GM23338 (cell line): Measurements from ENCODE around the gene FBXW8. TPM values are rescaled to one million over a fixed set of nuclear protein-coding genes. Genes with fewer than 3 reads are reported as not detected.

ENCODE experiments used
- ATAC-seq: fragments of 200-7000 bp; cut with Tn5 transposase; 3 replicates; pipeline ENCODE4 v1.9.1; 2020
- DNase-seq: peaks from one replicate; pipeline ENCODE4 v3.0.0-alpha.2; 2015; ENCODE audit warnings: low spot score
- H2AFZ ChIP-seq: fragments of 200-600 bp; sonication (generic); 2 replicates; pipeline ENCODE4 v1.8.0; 2016; ENCODE audit warnings: antibody characterized with exemption, mild to moderate bottlenecking, moderate library complexity
- H3F3A ChIP-seq: fragments of 200-600 bp; sonication (generic); replicated peaks from 2 replicates; pipeline ENCODE4 v1.8.0; 2017; ENCODE audit warnings: antibody characterized with exemption, mixed run types, low read depth
- H3K27ac ChIP-seq: fragments of 200-600 bp; sonication (generic); 2 replicates; pipeline ENCODE4 v1.6.1; 2016; ENCODE audit warnings: low read depth
- H3K27me3 ChIP-seq: fragments of 200-600 bp; sonication (generic); 2 replicates; pipeline ENCODE4 v1.8.0; 2016; ENCODE audit warnings: mild to moderate bottlenecking, mixed run types, moderate library complexity; ENCODE audit not compliant: insufficient read depth
- H3K36me3 ChIP-seq: fragments of 200-600 bp; sonication (generic); 2 replicates; pipeline ENCODE4 v1.8.0; 2016; ENCODE audit warnings: mild to moderate bottlenecking; ENCODE audit not compliant: insufficient read depth
- H3K4me1 ChIP-seq: fragments of 200-600 bp; sonication (generic); 2 replicates; pipeline ENCODE4 v1.8.0; 2016; ENCODE audit warnings: mild to moderate bottlenecking, moderate library complexity; ENCODE audit not compliant: insufficient read depth
- H3K4me2 ChIP-seq: fragments of 200-600 bp; sonication (generic); 2 replicates; pipeline ENCODE4 v1.7.1; 2017; ENCODE audit warnings: mixed run types
- H3K4me3 ChIP-seq: fragments of 200-600 bp; sonication (generic); 2 replicates; pipeline ENCODE4 v1.6.1; 2016; ENCODE audit warnings: mixed run types
- H3K79me2 ChIP-seq: fragments of 200-600 bp; sonication (generic); replicated peaks from 2 replicates; pipeline ENCODE4 v1.8.0; 2017; ENCODE audit warnings: mild to moderate bottlenecking; ENCODE audit not compliant: insufficient read depth
- H3K9me2 ChIP-seq: fragments of 200-600 bp; sonication (generic); 2 replicates; pipeline ENCODE4 v1.8.0; 2017; ENCODE audit not compliant: insufficient read depth
- H4K20me1 ChIP-seq: fragments of 200-600 bp; sonication (generic); replicated peaks from 2 replicates; pipeline ENCODE4 v1.8.0; 2017; ENCODE audit warnings: mild to moderate bottlenecking; ENCODE audit not compliant: insufficient read depth
- H3K27ac Mint-ChIP-seq: 2 replicates; pipeline ENCODE4 v1.8.0; 2020; ENCODE audit warnings: inconsistent platforms, mild to moderate bottlenecking, moderate library complexity, mixed read lengths
- H3K27me3 Mint-ChIP-seq: 3 replicates; pipeline ENCODE4 v1.8.0; 2022; ENCODE audit warnings: low read depth, mild to moderate bottlenecking, moderate library complexity, mixed read lengths, inconsistent platforms; ENCODE audit not compliant: insufficient read depth, poor library complexity
- H3K36me3 Mint-ChIP-seq: 3 replicates; pipeline ENCODE4 v1.8.0; 2021; ENCODE audit warnings: low read depth, mild to moderate bottlenecking, inconsistent platforms, moderate library complexity, mixed read lengths
- H3K4me1 Mint-ChIP-seq: 3 replicates; pipeline ENCODE4 v1.8.0; 2020; ENCODE audit warnings: mild to moderate bottlenecking, inconsistent platforms, mixed read lengths
- H3K4me3 Mint-ChIP-seq: 3 replicates; pipeline ENCODE4 v1.8.0; 2021; ENCODE audit warnings: moderate library complexity, mild to moderate bottlenecking, inconsistent platforms, mixed read lengths
- H3K9me3 Mint-ChIP-seq: 3 replicates; pipeline ENCODE4 v1.8.0; 2020; ENCODE audit warnings: moderate library complexity, mild to moderate bottlenecking, inconsistent platforms, mixed read lengths
- CREB1 ChIP-seq: fragments of 250-450 bp; sonication (Bioruptor Pico); IDR thresholded peaks from 2 replicates; pipeline ENCODE4 v1.5.0; 2020; ENCODE audit warnings: low read depth, mild to moderate bottlenecking, moderate library complexity
- CTCF ChIP-seq, 2 experiments: fragments of 200-600 bp in 1 of 2; sonication (generic) in 1 of 2; conservative IDR thresholded peaks; 2 replicates each; pipeline versions ENCODE4 v1.5.1 to v1.6.1; 2016 to 2017; ENCODE audit warnings: antibody characterized with exemption in 2 of 2, low read depth in 2 of 2, mild to moderate bottlenecking in 2 of 2, moderate library complexity in 1 of 2
- EZH2 ChIP-seq: fragments of 200-600 bp; sonication (generic); IDR thresholded peaks from one replicate; pipeline ENCODE4 v1.8.0; 2017; ENCODE audit warnings: antibody characterized with exemption, mild to moderate bottlenecking, low read depth; ENCODE audit not compliant: unreplicated experiment
- EZH2phosphoT487 ChIP-seq: fragments of 200-600 bp; sonication (generic); IDR thresholded peaks from one replicate; pipeline ENCODE4 v1.8.1; 2018; ENCODE audit warnings: antibody characterized with exemption; ENCODE audit not compliant: unreplicated experiment
- JUNB ChIP-seq: IDR thresholded peaks from one replicate; pipeline ENCODE4 v1.6.1; 2016; ENCODE audit warnings: antibody characterized with exemption; ENCODE audit not compliant: unreplicated experiment
- NANOG ChIP-seq: IDR thresholded peaks from 2 replicates; pipeline ENCODE4 v1.6.1; 2016; ENCODE audit warnings: antibody characterized with exemption, borderline replicate concordance
- POLR2AphosphoS5 ChIP-seq: IDR thresholded peaks from 2 replicates; pipeline ENCODE4 v1.6.1; 2016; ENCODE audit warnings: antibody characterized with exemption, low read depth
- STAT1 ChIP-seq: IDR thresholded peaks from one replicate; pipeline ENCODE4 v1.6.1; 2016; ENCODE audit warnings: antibody characterized with exemption; ENCODE audit not compliant: unreplicated experiment
- ZNF114 ChIP-seq: fragments of 250-450 bp; sonication (Bioruptor Pico); IDR thresholded peaks from 2 replicates; pipeline ENCODE4 v1.5.0; 2020; ENCODE audit warnings: mild to moderate bottlenecking, moderate library complexity
- ZNF331 ChIP-seq: fragments of 250-450 bp; sonication (Bioruptor Pico); IDR thresholded peaks from 2 replicates; pipeline ENCODE4 v1.5.0; 2020; ENCODE audit warnings: low read depth, mild to moderate bottlenecking, moderate library complexity
- polyA plus RNA-seq: library from polyadenylated mRNA; unstranded; fragments of >200 nt; fragmentation: Nextera tagmentation; extraction: Ambion mirVana; gene quantifications from 2 replicates; pipeline ENCODE4 v1.2.1, GENCODE V29; 2016
- total RNA-seq: library from RNA; depleted of rRNA; stranded (reverse); fragments of >200 nt; shearing (Covaris generic); gene quantifications from 2 replicates; pipeline ENCODE4 v1.2.3, GENCODE V29; 2014
- TF ChIP-seq, protein P1 (sequence below): IDR thresholded peaks from 2 replicates; pipeline ENCODE4 v1.6.1; 2016; ENCODE audit warnings: antibody characterized with exemption
- TF ChIP-seq, protein P2 (sequence below): IDR thresholded peaks from one replicate; pipeline ENCODE4 v1.6.1; 2018; ENCODE audit warnings: antibody characterized with exemption; ENCODE audit not compliant: unreplicated experiment
- TF ChIP-seq, protein P3 (sequence below): fragments of 250-450 bp; sonication (Bioruptor Pico); IDR thresholded peaks from 2 replicates; pipeline ENCODE4 v1.5.0; 2020; ENCODE audit warnings: mild to moderate bottlenecking, moderate library complexity

Gene FBXW8
- total and polyA plus RNA-seq, 2 experiments from 2014 or later: 4.6 to 13.9 TPM

- Mint-ChIP-seq H3K27me3 (peaks cover 5% of the 10 kb centered on the region), H3K4me3 (no peak overlapping the region), H3K9me3 (peaks cover 4% of the 10 kb centered on the region; the same call in 1 of the 3 replicates), H3K36me3 (peaks cover 6% of the 10 kb centered on the region), H3K27ac (no peak overlapping the region), H3K4me1 (peaks cover 2% of the 10 kb centered on the region; the same call in 1 of the 3 replicates)
- H3F3A ChIP-seq: no peaks in the 10 kb centered on the region
- ATAC-seq (no peak), DNase-seq (no peak)
- H3K36me3 ChIP-seq: no peaks in the 10 kb centered on the region
- H3K4me2 ChIP-seq: no peak overlapping the region
- H3K79me2 ChIP-seq: no peaks in the 10 kb centered on the region
- TF ChIP-seq ZNF114 (CRISPR knock-in tag) (no peak), CTCF (conservative IDR thresholded peaks at IDR 0.05; ENCODE audit: low read depth in 2 of 2) (no peak), CREB1 (CRISPR knock-in tag) (no peak), EZH2phosphoT487 (no peak), STAT1 (no peak), ZNF331 (CRISPR knock-in tag) (no peak), POLR2AphosphoS5 (no peak), JUNB (no peak), NANOG (no peak), EZH2 (no peak)
- TF ChIP-seq, protein P1, sequence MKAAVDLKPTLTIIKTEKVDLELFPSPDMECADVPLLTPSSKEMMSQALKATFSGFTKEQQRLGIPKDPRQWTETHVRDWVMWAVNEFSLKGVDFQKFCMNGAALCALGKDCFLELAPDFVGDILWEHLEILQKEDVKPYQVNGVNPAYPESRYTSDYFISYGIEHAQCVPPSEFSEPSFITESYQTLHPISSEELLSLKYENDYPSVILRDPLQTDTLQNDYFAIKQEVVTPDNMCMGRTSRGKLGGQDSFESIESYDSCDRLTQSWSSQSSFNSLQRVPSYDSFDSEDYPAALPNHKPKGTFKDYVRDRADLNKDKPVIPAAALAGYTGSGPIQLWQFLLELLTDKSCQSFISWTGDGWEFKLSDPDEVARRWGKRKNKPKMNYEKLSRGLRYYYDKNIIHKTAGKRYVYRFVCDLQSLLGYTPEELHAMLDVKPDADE: no peak
- TF ChIP-seq, protein P2, sequence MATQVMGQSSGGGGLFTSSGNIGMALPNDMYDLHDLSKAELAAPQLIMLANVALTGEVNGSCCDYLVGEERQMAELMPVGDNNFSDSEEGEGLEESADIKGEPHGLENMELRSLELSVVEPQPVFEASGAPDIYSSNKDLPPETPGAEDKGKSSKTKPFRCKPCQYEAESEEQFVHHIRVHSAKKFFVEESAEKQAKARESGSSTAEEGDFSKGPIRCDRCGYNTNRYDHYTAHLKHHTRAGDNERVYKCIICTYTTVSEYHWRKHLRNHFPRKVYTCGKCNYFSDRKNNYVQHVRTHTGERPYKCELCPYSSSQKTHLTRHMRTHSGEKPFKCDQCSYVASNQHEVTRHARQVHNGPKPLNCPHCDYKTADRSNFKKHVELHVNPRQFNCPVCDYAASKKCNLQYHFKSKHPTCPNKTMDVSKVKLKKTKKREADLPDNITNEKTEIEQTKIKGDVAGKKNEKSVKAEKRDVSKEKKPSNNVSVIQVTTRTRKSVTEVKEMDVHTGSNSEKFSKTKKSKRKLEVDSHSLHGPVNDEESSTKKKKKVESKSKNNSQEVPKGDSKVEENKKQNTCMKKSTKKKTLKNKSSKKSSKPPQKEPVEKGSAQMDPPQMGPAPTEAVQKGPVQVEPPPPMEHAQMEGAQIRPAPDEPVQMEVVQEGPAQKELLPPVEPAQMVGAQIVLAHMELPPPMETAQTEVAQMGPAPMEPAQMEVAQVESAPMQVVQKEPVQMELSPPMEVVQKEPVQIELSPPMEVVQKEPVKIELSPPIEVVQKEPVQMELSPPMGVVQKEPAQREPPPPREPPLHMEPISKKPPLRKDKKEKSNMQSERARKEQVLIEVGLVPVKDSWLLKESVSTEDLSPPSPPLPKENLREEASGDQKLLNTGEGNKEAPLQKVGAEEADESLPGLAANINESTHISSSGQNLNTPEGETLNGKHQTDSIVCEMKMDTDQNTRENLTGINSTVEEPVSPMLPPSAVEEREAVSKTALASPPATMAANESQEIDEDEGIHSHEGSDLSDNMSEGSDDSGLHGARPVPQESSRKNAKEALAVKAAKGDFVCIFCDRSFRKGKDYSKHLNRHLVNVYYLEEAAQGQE: no peak
- TF ChIP-seq, protein P3, sequence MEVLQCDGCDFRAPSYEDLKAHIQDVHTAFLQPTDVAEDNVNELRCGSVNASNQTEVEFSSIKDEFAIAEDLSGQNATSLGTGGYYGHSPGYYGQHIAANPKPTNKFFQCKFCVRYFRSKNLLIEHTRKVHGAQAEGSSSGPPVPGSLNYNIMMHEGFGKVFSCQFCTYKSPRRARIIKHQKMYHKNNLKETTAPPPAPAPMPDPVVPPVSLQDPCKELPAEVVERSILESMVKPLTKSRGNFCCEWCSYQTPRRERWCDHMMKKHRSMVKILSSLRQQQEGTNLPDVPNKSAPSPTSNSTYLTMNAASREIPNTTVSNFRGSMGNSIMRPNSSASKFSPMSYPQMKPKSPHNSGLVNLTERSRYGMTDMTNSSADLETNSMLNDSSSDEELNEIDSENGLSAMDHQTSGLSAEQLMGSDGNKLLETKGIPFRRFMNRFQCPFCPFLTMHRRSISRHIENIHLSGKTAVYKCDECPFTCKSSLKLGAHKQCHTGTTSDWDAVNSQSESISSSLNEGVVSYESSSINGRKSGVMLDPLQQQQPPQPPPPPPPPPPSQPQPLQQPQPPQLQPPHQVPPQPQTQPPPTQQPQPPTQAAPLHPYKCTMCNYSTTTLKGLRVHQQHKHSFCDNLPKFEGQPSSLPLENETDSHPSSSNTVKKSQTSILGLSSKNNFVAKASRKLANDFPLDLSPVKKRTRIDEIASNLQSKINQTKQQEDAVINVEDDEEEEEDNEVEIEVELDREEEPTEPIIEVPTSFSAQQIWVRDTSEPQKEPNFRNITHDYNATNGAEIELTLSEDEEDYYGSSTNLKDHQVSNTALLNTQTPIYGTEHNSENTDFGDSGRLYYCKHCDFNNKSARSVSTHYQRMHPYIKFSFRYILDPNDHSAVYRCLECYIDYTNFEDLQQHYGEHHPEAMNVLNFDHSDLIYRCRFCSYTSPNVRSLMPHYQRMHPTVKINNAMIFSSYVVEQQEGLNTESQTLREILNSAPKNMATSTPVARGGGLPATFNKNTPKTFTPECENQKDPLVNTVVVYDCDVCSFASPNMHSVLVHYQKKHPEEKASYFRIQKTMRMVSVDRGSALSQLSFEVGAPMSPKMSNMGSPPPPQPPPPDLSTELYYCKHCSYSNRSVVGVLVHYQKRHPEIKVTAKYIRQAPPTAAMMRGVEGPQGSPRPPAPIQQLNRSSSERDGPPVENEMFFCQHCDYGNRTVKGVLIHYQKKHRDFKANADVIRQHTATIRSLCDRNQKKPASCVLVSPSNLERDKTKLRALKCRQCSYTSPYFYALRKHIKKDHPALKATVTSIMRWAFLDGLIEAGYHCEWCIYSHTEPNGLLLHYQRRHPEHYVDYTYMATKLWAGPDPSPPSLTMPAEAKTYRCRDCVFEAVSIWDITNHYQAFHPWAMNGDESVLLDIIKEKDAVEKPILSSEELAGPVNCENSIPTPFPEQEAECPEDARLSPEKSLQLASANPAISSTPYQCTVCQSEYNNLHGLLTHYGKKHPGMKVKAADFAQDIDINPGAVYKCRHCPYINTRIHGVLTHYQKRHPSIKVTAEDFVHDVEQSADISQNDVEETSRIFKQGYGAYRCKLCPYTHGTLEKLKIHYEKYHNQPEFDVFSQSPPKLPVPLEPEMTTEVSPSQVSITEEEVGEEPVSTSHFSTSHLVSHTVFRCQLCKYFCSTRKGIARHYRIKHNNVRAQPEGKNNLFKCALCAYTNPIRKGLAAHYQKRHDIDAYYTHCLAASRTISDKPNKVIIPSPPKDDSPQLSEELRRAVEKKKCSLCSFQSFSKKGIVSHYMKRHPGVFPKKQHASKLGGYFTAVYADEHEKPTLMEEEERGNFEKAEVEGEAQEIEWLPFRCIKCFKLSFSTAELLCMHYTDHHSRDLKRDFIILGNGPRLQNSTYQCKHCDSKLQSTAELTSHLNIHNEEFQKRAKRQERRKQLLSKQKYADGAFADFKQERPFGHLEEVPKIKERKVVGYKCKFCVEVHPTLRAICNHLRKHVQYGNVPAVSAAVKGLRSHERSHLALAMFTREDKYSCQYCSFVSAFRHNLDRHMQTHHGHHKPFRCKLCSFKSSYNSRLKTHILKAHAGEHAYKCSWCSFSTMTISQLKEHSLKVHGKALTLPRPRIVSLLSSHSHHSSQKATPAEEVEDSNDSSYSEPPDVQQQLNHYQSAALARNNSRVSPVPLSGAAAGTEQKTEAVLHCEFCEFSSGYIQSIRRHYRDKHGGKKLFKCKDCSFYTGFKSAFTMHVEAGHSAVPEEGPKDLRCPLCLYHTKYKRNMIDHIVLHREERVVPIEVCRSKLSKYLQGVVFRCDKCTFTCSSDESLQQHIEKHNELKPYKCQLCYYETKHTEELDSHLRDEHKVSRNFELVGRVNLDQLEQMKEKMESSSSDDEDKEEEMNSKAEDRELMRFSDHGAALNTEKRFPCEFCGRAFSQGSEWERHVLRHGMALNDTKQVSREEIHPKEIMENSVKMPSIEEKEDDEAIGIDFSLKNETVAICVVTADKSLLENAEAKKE (CRISPR knock-in tag): no peak
- no peak overlapping the region for H3K27ac ChIP-seq
- no peaks in the 10 kb centered on the region for H3K4me1 ChIP-seq
- H4K20me1 ChIP-seq: no peaks in the 10 kb centered on the region
- peaks cover 11% of the 10 kb centered on the region; the same call in 1 of the 2 replicates for H3K27me3 ChIP-seq
- no peak overlapping the region for H3K4me3 ChIP-seq
- no peaks in the 10 kb centered on the region for H3K9me2 ChIP-seq
- no peak overlapping the region for H2AFZ ChIP-seq
Measured at GRCh38 chr12:116870306-116870705, 40.4 kb upstream of the FBXW8 start.
